ENCODE results near the gene KIDINS220. TPM values are rescaled to one million over a fixed set of nuclear protein-coding genes. Genes with fewer than 3 reads are reported as not detected.

KIDINS220 gene
- total RNA-seq, 1 experiment from 2014 or later: 166 TPM

DNA sequence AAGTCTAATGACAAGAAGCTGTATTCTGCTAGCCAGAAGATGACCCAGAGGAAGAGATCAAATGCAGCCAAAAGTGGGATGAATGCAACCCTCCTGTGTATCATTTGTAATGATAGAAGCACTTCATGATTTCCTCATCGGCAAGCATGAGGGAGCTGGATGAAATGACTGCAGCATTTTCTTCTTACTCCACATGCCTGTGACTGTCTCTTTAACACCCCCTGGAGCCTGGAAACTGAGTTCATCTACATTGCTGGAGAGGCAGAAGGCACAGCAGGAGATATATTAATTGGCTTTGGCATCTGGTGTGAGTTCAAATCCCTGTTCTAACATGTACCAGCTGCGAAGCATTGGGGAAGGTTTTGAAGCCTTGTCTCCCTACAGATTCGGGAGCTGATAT, 117.9 kb downstream of the KIDINS220 start:
- in situ Hi-C loops (cut with HindIII; ENCODE audit: low sequenced_read_pairs): no loop called here
- DNase-seq (ENCODE audit: low spot score): no peak

GRCh38 chr2:8714971-8715370, 122.4 kb downstream of the KIDINS220 start:
- DNase-seq (ENCODE audit: low spot score): no peak
- in situ Hi-C loops (cut with HindIII; ENCODE audit: low sequenced_read_pairs): no loop called here

- in situ Hi-C loops (cut with HindIII; ENCODE audit: low sequenced_read_pairs): no loop called here
- no peak for DNase-seq (ENCODE audit: low spot score)
Observed at GRCh38 chr2:8714283-8714682, 123.1 kb downstream of the KIDINS220 start.

DNA sequence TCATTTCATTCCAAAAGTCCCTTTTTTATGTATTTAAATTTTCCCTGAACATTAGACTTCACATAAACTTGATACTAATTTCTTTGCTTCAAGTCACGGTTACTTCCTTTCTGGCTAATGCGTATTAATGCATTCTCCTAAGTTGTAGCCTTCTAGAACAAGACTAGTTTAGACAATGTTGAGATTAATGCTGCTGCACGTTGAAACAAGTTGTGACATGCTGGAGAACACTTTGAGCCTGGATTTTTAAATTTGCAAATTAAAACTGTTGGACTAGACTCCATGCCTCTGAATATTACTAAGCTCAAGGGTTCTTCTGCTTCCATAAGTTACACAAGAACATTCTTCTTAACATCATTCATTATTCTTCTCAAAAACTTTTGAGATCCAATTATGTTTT, 126.5 kb downstream of the KIDINS220 start:
- DNase-seq (ENCODE audit: low spot score): no peak
- in situ Hi-C loops (cut with HindIII; ENCODE audit: low sequenced_read_pairs): no loop called here

- in situ Hi-C loops (cut with HindIII; ENCODE audit: low sequenced_read_pairs): no loop called here
- no peak for DNase-seq (ENCODE audit: low spot score)
Observed at GRCh38 chr2:8709611-8710010, 127.8 kb downstream of the KIDINS220 start.

DNA sequence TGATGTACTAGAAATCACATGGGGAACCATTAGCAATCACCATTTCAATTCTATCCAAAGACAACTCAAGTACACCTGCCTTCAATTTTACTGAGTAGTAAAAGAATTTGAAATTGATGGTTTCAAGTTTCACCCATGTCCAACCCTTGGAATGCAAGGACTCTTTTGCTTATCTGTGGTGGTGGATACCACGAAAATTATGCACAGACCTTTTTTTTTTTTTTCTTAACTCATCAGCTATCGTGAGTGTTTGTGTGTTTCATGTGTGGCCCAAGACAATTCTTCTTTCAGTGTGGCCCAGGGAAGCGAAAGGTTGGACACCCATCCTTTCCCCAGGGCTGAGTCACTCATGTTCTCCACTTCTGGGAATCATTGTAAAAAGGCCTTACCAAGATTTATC, 132.5 kb downstream of the KIDINS220 start:
- DNase-seq (ENCODE audit: low spot score): no peak
- in situ Hi-C loops (cut with HindIII; ENCODE audit: low sequenced_read_pairs): no loop called here

DNA sequence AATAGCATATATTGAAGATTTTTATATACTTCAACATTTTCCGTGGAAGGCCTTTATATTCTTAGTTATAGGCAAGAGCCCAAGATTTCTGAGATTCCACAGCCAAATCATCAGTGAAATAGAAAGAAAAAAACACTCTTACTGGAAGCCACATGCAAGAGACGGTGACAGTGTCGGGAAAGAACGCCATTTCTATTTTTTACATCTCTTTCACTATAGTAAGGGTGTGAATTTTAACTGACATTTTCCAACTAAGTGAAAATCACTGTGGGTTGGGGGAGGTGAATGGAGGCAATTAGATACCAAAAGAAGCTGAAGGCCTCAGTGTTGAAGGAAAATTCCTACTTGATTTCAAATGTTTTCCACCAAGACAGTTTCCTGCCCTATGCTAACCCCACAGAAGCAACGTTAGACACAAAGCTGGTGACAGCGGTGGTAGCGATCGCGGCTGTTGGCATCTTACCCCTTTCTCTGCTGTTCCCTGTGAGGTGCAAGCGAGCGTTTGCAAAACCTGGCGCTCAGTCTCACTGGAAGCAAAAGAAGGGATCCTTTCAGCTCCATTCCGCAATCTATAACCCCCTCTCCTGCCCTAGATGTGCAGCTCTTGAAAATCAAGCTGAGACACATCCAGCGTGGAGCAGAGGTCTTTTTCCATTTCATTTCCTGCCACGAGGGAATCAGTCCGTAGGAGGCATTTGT, 135.6 kb downstream of the KIDINS220 start:
- in situ Hi-C loops (cut with HindIII; ENCODE audit: low sequenced_read_pairs): no loop called here
- DNase-seq (ENCODE audit: low spot score): no peak

- in situ Hi-C loops (cut with HindIII; ENCODE audit: low sequenced_read_pairs): no loop called here
- DNase-seq (ENCODE audit: low spot score): no peak
Observed at GRCh38 chr2:8699839-8700238, 137.6 kb downstream of the KIDINS220 start.

DNA sequence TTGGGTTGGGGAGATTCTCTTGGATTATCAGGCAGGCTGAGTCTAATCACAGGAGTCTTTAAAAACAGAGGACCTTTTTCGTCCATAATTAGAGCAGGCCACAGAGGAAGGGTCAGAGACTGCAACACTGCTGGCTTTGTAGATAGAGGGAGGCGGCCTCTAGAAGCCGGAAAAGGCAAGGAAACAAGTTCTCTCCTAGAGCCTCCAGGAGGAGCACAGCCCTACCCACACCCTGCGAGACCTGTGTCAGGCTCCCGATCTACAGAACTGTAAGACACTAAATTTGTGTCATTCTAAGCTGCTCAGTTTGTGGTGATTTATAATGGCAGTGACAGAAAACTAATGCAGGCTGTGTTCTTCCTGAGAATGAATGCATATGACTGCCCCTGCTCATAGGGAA, 140.2 kb downstream of the KIDINS220 start:
- in situ Hi-C loops (cut with HindIII; ENCODE audit: low sequenced_read_pairs): no loop called here

GRCh38 chr2:8694737-8695136, 142.7 kb downstream of the KIDINS220 start:
- DNase-seq (ENCODE audit: low spot score): no peak
- in situ Hi-C loops (cut with HindIII; ENCODE audit: low sequenced_read_pairs): no loop called here

More for the DNA sequence above, 140.2 kb downstream of the KIDINS220 start:
- no peak for DNase-seq (ENCODE audit: low spot score)

- no peak for DNase-seq (ENCODE audit: low spot score)
- in situ Hi-C loops (cut with HindIII; ENCODE audit: low sequenced_read_pairs): no loop called here
Observed at GRCh38 chr2:8693157-8693821, 144.1 kb downstream of the KIDINS220 start.

DNA sequence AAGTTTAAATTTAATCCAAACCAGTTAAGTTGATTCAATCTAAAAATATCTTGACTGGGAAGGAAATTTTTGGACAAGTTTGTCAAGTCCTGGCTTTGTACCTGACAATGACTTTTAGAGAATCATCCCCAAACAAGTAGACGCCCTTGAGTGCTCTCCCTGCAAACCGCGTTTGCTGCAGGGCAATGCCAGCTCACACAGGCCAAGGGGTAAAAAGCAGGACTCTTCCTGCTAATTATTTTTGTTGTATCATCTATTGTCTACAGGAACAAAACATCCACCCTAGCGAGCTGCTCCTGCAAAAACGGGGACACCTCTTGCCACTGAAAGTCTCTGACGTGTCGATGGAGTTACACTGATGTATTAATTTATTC, 144.6 kb downstream of the KIDINS220 start:
- no peak for DNase-seq (ENCODE audit: low spot score)
- in situ Hi-C loops (cut with HindIII; ENCODE audit: low sequenced_read_pairs): no loop called here

GRCh38 chr2:8691859-8692437, 145.5 kb downstream of the KIDINS220 start:
- in situ Hi-C loops (cut with HindIII; ENCODE audit: low sequenced_read_pairs): no loop called here
- no peak for DNase-seq (ENCODE audit: low spot score)

- peak; percentile 53 for DNase-seq (ENCODE audit: low spot score)
- in situ Hi-C loops (cut with HindIII; ENCODE audit: low sequenced_read_pairs): no loop called here
Observed at GRCh38 chr2:8685697-8686358, 151.6 kb downstream of the KIDINS220 start.

GRCh38 chr2:8684878-8685696, 152.3 kb downstream of the KIDINS220 start:
- in situ Hi-C loops (cut with HindIII; ENCODE audit: low sequenced_read_pairs): no loop called here
- DNase-seq (ENCODE audit: low spot score): peak; percentile 57

DNA sequence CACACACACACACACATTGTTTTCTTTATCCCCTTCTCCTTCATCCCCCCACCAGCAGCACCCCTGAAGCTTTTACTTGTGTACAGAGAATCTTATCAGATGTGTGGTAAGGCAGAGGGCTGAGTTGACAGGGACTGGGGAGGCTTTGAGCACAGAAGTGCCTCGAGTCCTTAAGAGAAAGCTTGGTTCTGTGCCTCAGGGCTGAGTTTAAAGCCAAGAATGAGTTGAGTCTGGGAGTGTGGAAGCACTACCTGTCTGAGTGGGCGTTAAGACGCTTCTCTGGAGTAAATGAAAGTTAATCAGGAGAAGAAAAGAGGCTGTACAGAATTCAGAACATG, 152.9 kb downstream of the KIDINS220 start:
- in situ Hi-C loops (cut with HindIII; ENCODE audit: low sequenced_read_pairs): no loop called here
- DNase-seq (ENCODE audit: low spot score): peak; percentile 65

DNA sequence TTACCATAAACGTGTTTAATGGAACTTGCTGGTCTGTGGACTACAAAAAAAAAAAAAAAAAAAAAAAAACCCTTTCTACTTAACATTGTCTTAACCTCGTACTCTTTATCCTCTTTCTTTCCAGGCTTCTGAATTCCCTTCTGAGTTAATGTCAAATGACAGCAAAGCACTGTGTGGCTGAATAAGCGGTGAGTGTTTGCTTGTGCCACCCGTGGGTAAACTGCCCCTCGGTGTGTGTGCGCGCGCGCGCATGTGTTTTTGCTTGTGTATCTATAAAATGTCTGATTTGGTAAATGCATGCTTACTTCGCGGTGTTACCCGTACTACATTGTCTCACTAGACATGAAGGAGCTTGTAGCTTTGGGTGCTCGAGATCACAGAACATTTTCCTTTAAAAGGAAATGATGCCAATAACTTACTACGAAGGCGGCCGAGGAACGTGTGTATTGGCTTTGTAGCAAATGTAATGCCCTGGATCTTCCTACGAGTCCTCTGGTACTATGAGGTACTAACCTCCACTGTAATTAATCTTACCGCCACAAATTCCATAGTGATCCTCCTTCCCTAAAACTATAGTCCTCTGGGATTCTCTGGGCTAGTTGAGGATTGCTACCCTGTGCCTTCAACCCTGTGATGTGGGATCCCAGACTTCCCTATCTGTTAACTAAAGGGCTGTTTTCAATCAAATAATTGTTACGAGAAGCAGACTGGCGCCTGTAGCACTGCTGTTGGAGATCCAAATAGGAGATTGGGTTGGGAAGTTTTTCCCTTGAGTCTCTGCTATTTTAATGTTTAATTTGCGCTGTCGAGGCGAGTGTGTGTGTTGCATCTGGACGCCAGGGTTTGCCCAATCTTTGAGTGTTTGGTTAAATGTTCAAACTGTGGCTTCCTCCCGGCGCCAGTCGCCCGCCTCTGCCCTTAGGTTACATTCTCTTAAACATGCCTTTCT, 154.4 kb downstream of the KIDINS220 start:
- peak; percentile 69 for DNase-seq (ENCODE audit: low spot score)
- in situ Hi-C loops (cut with HindIII; ENCODE audit: low sequenced_read_pairs): no loop called here

Data from G401 (cell line).